ENCODE results near the gene TAAR2. TPM values are rescaled to one million over a fixed set of nuclear protein-coding genes. Genes with fewer than 3 reads are reported as not detected.

TAAR2 gene
- not detected for total RNA-seq

- ATAC-seq (no peak), DNase-seq (no peak)
- Mint-ChIP-seq H3K4me1 (ENCODE audit: low read depth) (no peaks in the 10 kb centered on the region), H3K4me3 (no peak within 1 kb of the TSS), H3K36me3 (ENCODE audit: insufficient read depth) (no peaks in the 10 kb centered on the region), H3K9me3 (peaks cover 5% of the 10 kb centered on the region), H3K27me3 (ENCODE audit: low read depth) (peaks cover 14% of the 10 kb centered on the region)
Measured at GRCh38 chr6:132624175-132624574, at the start of gene TAAR2. TSS of gene TAAR2 (minus strand) at chr6:132624275. CDS start at chr6:132624275, 0 bp downstream.

DNA sequence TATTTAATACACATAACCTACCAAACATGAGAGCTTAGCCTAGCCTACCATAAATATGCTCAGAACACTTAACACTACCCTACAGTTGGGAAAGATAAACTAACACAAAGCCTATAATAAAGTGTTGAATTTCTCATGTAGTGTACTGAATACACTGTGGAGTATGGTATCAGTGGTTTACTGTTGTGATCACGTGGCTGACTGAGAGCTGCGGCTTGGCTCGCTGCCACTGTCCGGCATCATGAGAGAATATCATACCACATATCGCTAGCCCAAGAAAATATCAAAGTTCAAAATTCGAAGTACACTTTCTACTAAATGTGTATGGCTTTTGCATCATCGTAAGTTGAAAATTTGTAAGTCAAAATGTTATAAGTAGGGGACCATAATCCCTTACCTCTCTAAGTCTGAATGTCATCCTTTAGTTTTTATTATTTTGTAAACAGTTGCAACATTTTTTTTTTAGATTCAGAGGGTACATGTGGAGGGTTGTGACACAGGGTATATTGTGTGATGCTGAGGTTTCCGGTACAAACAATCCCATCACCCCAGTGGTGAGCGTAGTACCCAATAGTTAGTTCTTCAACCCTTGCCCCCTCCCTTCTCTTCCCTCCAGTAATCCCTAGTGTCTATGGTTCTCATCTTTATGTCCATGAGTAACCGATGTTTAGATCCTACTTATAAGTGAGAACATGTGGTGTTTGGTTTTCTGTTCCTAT lies 49.5 kb upstream of the TAAR2 start:
- no peak for ATAC-seq

DNA sequence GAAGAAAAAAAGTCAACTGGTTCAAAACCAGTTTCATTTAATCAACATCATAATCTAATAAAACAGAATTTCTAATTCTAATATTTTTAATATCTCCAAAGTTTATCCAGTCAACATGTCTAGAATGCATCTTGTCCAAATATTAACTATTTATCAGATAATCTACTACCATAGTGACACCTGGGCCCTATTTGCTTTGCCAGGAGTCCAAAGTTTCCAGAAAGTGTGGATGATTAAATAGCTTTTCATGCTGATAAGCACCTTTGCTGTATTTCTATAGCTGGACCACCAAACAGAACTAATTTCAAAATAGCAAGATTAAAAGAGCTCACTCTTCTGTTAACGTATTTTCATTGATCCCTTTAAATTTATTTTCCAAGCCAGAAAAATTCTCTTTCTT lies 47.2 kb upstream of the TAAR2 start:
- H3K4me3 Mint-ChIP-seq: no peak overlapping the region
- peaks cover 4% of the 10 kb centered on the region for H3K27me3 Mint-ChIP-seq (ENCODE audit: low read depth)
- ATAC-seq (no peak), DNase-seq (no peak)
- H3K36me3 Mint-ChIP-seq (ENCODE audit: insufficient read depth): no peaks in the 10 kb centered on the region
- H3K9me3 Mint-ChIP-seq: no peaks in the 10 kb centered on the region
- peaks cover 5% of the 10 kb centered on the region for H3K4me1 Mint-ChIP-seq (ENCODE audit: low read depth)

More for the DNA sequence above, 49.5 kb upstream of the TAAR2 start:
- no peaks in the 10 kb centered on the region for H3K36me3 Mint-ChIP-seq (ENCODE audit: insufficient read depth)
- peaks cover 5% of the 10 kb centered on the region for H3K4me1 Mint-ChIP-seq (ENCODE audit: low read depth)
- DNase-seq: no peak
- peaks cover 11% of the 10 kb centered on the region for H3K27me3 Mint-ChIP-seq (ENCODE audit: low read depth)
- H3K9me3 Mint-ChIP-seq: no peaks in the 10 kb centered on the region
- no peak overlapping the region for H3K4me3 Mint-ChIP-seq

DNA sequence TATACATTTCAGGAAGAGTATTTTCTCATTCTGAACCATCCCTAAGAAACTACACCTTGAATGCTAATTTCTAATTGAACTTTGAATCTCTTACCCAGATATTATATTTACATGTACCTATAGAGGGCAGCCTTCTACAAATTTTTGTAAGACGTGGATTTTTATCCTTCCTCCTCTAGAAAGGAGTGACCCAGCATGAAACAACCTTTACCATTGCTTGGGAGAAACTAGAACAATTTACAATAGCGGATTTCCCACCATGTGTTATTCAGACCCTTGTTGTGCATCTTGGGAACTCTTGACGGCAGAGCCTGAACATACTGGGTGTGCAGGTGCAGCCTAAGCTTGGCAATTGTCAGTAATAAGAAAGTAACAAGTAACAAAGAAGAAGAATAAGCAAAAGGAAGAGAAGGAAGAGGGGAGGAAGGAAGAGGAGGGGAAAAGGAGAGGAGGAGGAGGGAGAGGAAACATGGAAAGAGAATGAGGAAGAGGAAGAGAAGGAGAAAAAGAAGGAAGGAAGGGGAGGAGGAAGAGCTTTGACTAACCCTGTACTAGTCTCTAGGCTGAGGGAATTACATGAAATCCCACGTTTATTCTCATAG lies 45.7 kb upstream of the TAAR2 start:
- Mint-ChIP-seq H3K4me3 (no peak overlapping the region), H3K4me1 (ENCODE audit: low read depth) (peaks cover 2% of the 10 kb centered on the region), H3K36me3 (ENCODE audit: insufficient read depth) (no peaks in the 10 kb centered on the region), H3K9me3 (no peaks in the 10 kb centered on the region), H3K27me3 (ENCODE audit: low read depth) (peaks cover 4% of the 10 kb centered on the region)
- peak; percentile 30 to 62 for ATAC-seq
- DNase-seq: no peak

GRCh38 chr6:132666118-132666517 lies 42.0 kb upstream of the TAAR2 start:
- Mint-ChIP-seq H3K27me3 (ENCODE audit: low read depth) (peaks cover 3% of the 10 kb centered on the region), H3K9me3 (no peaks in the 10 kb centered on the region), H3K4me1 (ENCODE audit: low read depth) (peaks cover 2% of the 10 kb centered on the region), H3K4me3 (no peak overlapping the region), H3K36me3 (ENCODE audit: insufficient read depth) (no peaks in the 10 kb centered on the region)
- no peak for ATAC-seq
- DNase-seq: no peak

- ATAC-seq (no peak), DNase-seq (no peak)
- no peak overlapping the region for H3K4me3 Mint-ChIP-seq
- H3K27me3 Mint-ChIP-seq (ENCODE audit: low read depth): no peaks in the 10 kb centered on the region
- H3K4me1 Mint-ChIP-seq (ENCODE audit: low read depth): no peaks in the 10 kb centered on the region
- H3K36me3 Mint-ChIP-seq (ENCODE audit: insufficient read depth): no peaks in the 10 kb centered on the region
- no peaks in the 10 kb centered on the region for H3K9me3 Mint-ChIP-seq
Measured at GRCh38 chr6:132664309-132665034, 40.4 kb upstream of the TAAR2 start.

DNA sequence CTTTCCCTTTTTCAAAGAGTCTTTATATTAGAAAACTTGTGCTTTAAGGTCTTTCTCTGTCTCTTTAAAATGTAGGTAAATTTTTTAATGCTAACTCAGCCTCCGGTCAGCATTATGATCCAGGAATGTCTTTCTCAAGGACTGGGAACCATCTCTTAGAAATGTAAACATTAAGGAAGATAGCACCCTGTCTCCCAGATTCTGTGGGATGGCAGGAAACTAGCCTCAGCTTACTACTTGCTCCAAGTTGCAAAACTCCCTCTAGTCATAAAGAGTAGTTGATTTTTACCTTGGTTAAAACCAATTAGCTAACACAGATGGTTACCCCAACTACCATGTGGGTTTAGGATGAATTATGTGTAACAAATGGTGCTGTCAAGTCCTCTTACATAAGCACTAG lies 39.6 kb upstream of the TAAR2 start:
- no peak for DNase-seq
- no peak for ATAC-seq
- H3K4me1 Mint-ChIP-seq (ENCODE audit: low read depth): no peaks in the 10 kb centered on the region
- no peaks in the 10 kb centered on the region for H3K9me3 Mint-ChIP-seq
- H3K4me3 Mint-ChIP-seq: no peak overlapping the region
- H3K27me3 Mint-ChIP-seq (ENCODE audit: low read depth): no peaks in the 10 kb centered on the region
- H3K36me3 Mint-ChIP-seq (ENCODE audit: insufficient read depth): no peaks in the 10 kb centered on the region

GRCh38 chr6:132661906-132662305 lies 37.8 kb upstream of the TAAR2 start:
- no peaks in the 10 kb centered on the region for H3K4me1 Mint-ChIP-seq (ENCODE audit: low read depth)
- H3K4me3 Mint-ChIP-seq: no peak overlapping the region
- no peaks in the 10 kb centered on the region for H3K9me3 Mint-ChIP-seq
- no peaks in the 10 kb centered on the region for H3K36me3 Mint-ChIP-seq (ENCODE audit: insufficient read depth)
- no peak for ATAC-seq
- H3K27me3 Mint-ChIP-seq (ENCODE audit: low read depth): no peaks in the 10 kb centered on the region
- DNase-seq: no peak

- no peaks in the 10 kb centered on the region for H3K4me1 Mint-ChIP-seq (ENCODE audit: low read depth)
- ATAC-seq: no peak
Measured at GRCh38 chr6:132659082-132659481, 35.0 kb upstream of the TAAR2 start, which contains the start of gene TAAR1. TSS of gene TAAR1 (minus strand) at chr6:132659182. CDS start at chr6:132646003, 13,179 bp downstream.

DNA sequence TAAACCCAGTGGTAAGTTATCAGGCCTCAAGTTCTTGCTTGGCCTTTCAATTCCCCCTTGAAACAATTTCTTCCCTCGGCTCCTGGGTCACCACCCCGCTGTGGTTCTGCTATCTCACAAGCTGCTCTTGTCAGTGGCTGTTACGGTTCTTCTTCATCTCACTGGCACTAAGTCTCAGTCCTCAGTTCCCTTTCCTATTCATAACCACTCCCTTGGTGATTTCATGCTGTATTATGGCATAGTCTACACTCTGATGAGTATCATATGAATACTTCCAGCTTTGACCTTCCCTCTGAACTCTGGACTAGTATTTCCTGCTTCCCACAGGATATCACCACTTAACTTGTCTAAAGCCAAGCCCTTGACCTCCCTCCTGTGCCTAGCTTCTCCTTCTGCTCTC lies 27.0 kb upstream of the TAAR2 start:
- H3K36me3 Mint-ChIP-seq (ENCODE audit: insufficient read depth): no peaks in the 10 kb centered on the region
- H3K4me1 Mint-ChIP-seq (ENCODE audit: low read depth): peaks cover 2% of the 10 kb centered on the region
- no peaks in the 10 kb centered on the region for H3K9me3 Mint-ChIP-seq
- ATAC-seq (no peak), DNase-seq (no peak)
- no peak overlapping the region for H3K4me3 Mint-ChIP-seq
- no peaks in the 10 kb centered on the region for H3K27me3 Mint-ChIP-seq (ENCODE audit: low read depth)

More at GRCh38 chr6:132659082-132659481, 35.0 kb upstream of the TAAR2 start, which contains the start of gene TAAR1:
- no peaks in the 10 kb centered on the region for H3K36me3 Mint-ChIP-seq (ENCODE audit: insufficient read depth)
- no peaks in the 10 kb centered on the region for H3K9me3 Mint-ChIP-seq
- H3K27me3 Mint-ChIP-seq (ENCODE audit: low read depth): no peaks in the 10 kb centered on the region
- no peak within 1 kb of the TSS for H3K4me3 Mint-ChIP-seq
- DNase-seq: no peak

GRCh38 chr6:132650429-132650828 lies 26.4 kb upstream of the TAAR2 start:
- no peaks in the 10 kb centered on the region for H3K36me3 Mint-ChIP-seq (ENCODE audit: insufficient read depth)
- no peak overlapping the region for H3K4me3 Mint-ChIP-seq
- ATAC-seq: no peak
- no peak for DNase-seq
- H3K9me3 Mint-ChIP-seq: no peaks in the 10 kb centered on the region
- no peaks in the 10 kb centered on the region for H3K27me3 Mint-ChIP-seq (ENCODE audit: low read depth)
- peaks cover 2% of the 10 kb centered on the region for H3K4me1 Mint-ChIP-seq (ENCODE audit: low read depth)

- DNase-seq (no peak), ATAC-seq (no peak)
- H3K27me3 Mint-ChIP-seq (ENCODE audit: low read depth): no peaks in the 10 kb centered on the region
- H3K36me3 Mint-ChIP-seq (ENCODE audit: insufficient read depth): no peaks in the 10 kb centered on the region
- H3K4me3 Mint-ChIP-seq: no peak overlapping the region
- no peaks in the 10 kb centered on the region for H3K9me3 Mint-ChIP-seq
- H3K4me1 Mint-ChIP-seq (ENCODE audit: low read depth): peaks cover 2% of the 10 kb centered on the region
Measured at GRCh38 chr6:132648828-132649227, 24.8 kb upstream of the TAAR2 start.

DNA sequence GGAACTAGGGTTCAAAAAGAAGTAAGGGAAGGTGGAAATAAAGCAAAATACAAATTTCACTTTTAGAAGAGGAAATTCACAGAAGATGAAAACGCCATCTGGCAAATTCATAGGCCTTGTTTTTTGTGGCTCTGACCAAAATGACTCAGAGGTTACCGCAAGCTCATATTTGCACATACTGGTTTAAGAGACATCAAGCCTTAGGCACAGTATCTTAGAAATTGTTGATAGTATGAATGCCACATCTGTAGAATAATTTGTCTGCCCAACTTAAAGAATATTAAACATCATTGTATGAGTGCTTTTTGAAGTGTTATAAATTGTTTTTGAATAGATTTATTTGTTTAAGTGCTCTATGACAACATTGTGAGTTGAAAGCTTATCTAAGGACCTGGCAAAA lies 24.3 kb upstream of the TAAR2 start:
- DNase-seq: no peak
- peak in 1 of 2 donors; percentile 54 for ATAC-seq
- peaks cover 2% of the 10 kb centered on the region for H3K4me1 Mint-ChIP-seq (ENCODE audit: low read depth)
- H3K4me3 Mint-ChIP-seq: no peak overlapping the region
- H3K9me3 Mint-ChIP-seq: no peaks in the 10 kb centered on the region
- H3K27me3 Mint-ChIP-seq (ENCODE audit: low read depth): no peaks in the 10 kb centered on the region
- H3K36me3 Mint-ChIP-seq (ENCODE audit: insufficient read depth): no peaks in the 10 kb centered on the region

GRCh38 chr6:132643547-132643946 lies 19.5 kb upstream of the TAAR2 start:
- no peak for ATAC-seq
- Mint-ChIP-seq H3K27me3 (ENCODE audit: low read depth) (peaks cover 4% of the 10 kb centered on the region), H3K9me3 (no peaks in the 10 kb centered on the region)

More at GRCh38 chr6:132643547-132643946, 19.5 kb upstream of the TAAR2 start:
- H3K4me1 Mint-ChIP-seq (ENCODE audit: low read depth): peaks cover 1% of the 10 kb centered on the region
- H3K4me3 Mint-ChIP-seq: no peak overlapping the region
- H3K36me3 Mint-ChIP-seq (ENCODE audit: insufficient read depth): no peaks in the 10 kb centered on the region
- DNase-seq: no peak

All from activated T-cell treated with anti-CD3 and anti-CD28 coated beads, Interleukin-2, amount 50 U/mL, for 4 hours (primary cell).